Amygdala (tissue), 56 donors: Measurements from ENCODE around the gene PRAMEF11.
"Not testable (repeated sequence)": the region's sequence is repeated elsewhere in the genome, so short reads cannot be mapped to it uniquely, and the experiment has no call there.

Experiments
- DNase-seq, 56 donors: peaks; one replicate each; lab custom pipeline; 2025; lab: John Stamatoyannopoulos, UW

PRAMEF11 gene

GRCh38 chr1:12831310-12831709, at the start of gene PRAMEF11:
Gene PRAMEF11 (minus strand): TSS chr1:12831410. CDS start chr1:12828789, 2,621 bp downstream.
- not testable (repeated sequence) for DNase-seq

- DNase-seq = not testable (repeated sequence)
Measured at GRCh38 chr1:12878453-12878852, 47.2 kb upstream of the PRAMEF11 start.

- DNase-seq = not testable (repeated sequence)
Measured at GRCh38 chr1:12863131-12863880, 32.1 kb upstream of the PRAMEF11 start.

DNA sequence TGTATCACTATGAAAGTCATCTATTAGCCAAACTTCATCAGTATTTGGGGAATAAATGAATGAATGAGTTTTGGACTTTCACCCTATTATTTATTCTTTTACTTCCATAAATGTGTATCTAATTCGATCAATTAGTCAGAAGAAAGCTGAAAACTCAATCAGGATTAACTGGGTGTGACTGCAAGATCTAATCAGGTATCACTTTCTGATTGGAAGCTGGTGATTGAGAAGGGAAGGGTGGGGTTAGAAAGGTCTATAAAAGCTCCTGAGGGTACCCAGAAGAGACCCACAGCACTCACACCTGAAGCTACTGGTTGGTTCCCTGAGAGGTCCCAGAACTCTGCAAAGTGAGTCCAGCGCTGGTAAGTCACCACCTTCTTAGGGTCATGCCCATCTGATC, 25.6 kb upstream of the PRAMEF11 start, which contains the start of gene PRAMEF2:
PRAMEF2 (plus strand) TSS at position 301 of the 400 bp plus-strand sequence. CDS start 1,924 bp downstream, outside the sequence.
- DNase-seq = not testable (repeated sequence)

DNA sequence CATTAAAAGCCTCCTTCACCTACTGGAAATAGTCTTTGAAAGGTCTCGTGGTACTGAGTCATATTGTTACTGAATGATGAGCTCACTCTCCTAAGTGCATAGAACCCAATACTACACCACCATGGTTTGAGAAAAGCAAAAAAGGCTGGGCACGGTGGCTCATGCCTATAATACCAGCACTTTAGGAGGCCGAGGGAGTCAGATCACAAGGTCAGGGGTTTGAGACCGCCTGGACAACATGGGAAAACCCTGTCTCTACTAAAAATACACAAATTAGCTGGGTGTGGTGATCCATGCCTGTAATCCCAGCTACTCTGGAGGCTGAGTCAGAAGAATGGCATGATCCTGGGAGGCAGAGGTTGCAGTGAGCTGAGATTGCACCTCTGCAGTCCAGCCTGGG, 20.6 kb upstream of the PRAMEF11 start:
- no peak for DNase-seq

DNA sequence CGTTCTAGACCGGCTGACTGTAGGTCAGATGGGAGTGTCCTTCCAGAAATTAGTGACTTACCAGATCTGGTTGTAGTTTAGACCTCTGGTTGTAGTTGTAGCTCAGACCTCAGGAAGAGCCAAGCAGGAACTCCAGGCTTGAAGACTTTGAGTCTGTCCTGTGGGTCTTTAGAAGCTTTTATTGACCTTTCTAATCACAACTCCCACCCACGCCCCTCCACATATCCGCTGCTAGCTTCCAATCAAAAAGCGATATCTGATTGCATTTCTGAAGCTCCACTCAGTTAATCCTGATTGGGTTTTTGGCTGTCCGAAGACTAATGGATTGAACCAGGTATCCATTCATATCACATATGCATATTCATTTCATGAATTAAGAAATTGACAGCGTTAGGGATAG, 17.4 kb upstream of the PRAMEF11 start, which contains the start of gene HNRNPCL1:
HNRNPCL1 (minus strand) TSS at position 101 of the 400 bp plus-strand sequence. CDS start 431 bp downstream, outside the sequence.
- DNase-seq = not testable (repeated sequence)

DNA sequence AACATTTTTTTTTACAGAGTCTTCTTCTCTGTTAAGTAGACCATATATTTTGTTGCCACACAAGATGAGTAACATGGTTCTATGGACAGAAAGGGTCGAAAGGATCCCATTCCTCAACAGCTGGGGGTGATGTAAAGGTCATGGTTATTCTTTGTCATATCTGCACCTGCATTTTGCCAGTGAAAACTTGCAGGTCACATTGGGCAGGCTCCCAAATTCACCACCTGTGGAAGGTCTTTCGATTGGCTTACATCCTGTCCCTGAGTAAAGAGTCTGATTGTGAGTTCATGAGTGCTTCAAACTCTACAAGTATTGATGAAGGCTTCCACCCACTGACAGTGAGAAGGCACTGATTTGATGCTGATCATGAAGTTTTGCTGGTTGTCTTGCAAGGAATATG, 2.0 kb upstream of the PRAMEF11 start:
- DNase-seq = not testable (repeated sequence)

DNA sequence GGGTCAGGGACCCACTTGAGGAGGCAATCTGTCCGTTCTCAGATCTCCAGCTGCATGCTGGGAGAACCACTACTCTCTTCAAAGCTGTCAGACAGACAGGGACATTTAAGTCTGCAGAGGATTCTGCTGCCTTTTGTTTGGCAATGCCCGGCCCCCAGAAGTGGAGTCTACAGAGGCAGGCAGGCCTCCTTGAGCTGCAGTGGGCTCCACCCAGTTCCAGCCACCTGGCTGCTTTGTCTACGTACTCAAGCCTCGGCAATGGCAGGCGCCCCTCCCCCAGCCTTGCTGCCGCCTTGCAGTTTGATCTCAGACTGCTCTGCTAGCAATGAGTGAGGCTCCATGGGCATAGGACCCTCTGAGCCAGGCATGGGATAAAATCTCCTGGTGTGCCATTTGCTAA, 12.1 kb downstream of the PRAMEF11 start:
- not testable (repeated sequence) for DNase-seq

DNA sequence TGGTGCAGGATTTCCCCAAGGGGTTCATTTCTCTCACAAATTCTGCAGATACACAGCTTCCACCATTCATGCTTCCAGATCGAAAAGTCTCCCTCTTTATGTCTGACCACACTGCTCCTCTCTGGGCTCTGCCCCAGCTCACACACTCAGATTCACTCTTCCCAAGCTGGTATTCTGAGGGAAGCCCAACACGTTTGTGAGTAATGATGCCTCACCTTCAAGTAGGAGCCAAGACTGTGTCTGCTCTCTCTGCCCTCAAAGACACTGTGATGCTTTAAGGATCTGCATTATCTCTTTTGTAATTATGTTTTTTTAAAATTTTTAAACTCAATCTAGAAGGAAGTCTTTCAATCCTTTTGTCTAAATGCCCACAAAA, 19.8 kb downstream of the PRAMEF11 start:
- DNase-seq = no peak

- no peak for DNase-seq
Measured at GRCh38 chr1:12810691-12811408, 20.4 kb downstream of the PRAMEF11 start.

- DNase-seq = no peak
Measured at GRCh38 chr1:12809933-12810332, 21.3 kb downstream of the PRAMEF11 start.

DNA sequence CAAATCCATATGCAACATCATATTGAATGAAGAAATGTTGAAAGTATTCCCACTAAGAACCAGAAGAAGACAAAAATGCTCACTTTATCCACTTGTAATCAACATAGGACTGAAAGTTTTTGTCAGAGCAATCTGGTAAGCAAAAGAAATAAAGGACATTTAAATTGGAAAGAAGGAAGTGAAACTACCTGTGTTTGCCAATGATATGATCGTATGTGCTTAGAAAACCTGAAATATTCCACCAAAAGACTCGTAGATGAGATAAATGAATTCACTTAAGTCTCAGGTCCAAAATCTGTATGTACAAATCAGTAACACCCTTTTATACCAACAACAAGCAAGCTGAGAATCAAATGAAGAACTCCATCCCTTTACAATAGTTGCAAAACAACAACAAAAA, 31.5 kb downstream of the PRAMEF11 start:
- DNase-seq = no peak

DNA sequence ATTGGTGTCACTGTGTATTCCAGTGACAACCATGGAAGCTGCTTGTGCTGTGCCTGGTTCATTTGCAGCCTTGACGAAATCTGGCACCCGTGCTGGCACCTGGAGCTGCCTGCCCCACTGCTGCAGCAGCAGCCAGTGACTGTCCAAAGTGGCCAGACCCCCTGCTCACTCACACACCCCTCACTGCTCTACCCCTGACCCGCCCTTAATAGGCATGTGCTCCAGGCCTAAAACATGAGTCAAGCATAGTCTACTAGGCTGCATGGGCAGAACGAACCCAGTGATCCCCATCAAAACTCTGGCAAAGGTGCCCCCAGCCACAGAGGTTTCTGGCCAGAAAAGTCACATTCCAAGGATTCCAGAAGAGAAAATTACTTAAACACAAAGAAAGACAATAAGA, 32.3 kb downstream of the PRAMEF11 start:
- no peak for DNase-seq

DNA sequence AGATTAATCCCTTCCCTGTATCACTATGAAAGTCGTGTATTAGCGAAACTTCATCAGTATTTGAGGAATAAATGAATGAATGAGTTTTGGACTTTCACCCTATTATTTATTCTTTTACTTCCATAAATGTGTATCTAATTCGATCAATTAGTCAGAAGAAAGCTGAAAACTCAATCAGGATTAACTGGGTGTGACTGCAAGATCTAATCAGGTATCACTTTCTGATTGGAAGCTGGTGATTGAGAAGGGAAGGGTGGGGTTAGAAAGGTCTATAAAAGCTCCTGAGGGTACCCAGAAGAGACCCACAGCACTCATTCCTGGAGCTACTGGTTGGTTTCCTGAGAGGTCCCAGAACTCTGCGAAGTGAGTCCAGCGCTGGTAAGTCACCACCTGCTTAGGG, 40.1 kb downstream of the PRAMEF11 start, which contains the start of gene PRAMEF1:
PRAMEF1 (plus strand) TSS at position 301 of the 400 bp plus-strand sequence. CDS start 1,831 bp downstream, outside the sequence.
- not testable (repeated sequence) for DNase-seq

GRCh38 chr1:12784729-12785128, 46.5 kb downstream of the PRAMEF11 start:
- not testable (repeated sequence) for DNase-seq

DNA sequence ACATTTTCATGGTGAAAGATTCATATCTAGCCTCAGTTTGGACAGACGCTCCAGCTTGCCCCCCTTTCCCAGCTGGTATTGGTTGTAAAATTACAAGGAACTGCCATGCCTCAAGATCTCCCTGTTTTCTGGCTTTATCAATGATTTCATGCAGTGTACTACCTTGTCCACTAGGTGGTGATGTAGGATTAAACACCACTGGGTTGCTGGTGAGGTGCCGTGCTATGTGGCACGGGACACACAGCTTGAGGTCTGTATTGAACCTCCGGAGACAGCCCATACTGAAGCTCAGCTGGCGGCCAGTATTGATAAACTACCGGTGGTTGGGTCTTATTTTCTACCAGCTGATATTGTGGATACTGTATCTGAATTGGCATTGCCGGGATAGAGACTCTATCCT, 47.4 kb downstream of the PRAMEF11 start:
- not testable (repeated sequence) for DNase-seq

DNA sequence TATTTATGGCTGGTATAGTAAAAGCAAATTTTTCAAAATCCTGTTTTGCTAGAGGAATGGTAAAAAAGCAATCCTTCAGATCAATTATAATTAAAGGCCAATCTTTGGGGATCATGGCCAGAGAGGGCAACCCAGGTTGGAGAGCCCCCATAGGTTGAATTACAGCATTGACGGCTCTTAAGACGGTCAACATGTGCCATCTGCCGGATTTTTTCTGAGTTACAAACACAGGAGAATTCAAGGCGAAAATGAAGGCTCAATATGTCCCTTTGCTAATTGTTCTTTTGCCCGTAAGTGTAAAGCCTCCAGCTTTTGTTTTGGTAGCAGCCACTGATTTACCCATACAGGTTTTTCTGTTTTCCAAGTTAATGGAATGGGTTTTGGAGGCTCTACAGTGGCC, 49.7 kb downstream of the PRAMEF11 start:
- peak in 1 of 56 donors; percentile 2 for DNase-seq

DNA sequence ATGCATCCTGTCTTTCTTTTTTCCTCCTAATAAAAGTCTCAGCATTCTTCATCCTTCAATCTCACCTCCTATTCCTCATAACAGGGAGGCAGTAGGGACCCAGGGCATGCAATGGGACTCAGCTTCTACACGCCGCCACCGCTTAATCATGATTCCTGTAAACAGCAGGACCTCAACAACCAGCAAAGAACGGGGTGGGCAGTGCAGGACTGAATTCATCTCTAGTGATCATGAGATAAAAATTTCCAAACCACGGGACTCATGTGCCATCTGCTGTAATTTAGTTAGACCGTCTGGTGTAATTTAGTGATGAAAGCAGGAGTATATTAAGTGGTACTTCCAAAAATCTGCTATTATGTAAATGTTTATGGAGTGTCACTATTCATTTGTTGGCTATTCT, 52.3 kb downstream of the PRAMEF11 start:
- DNase-seq = peak in 2 of 56 donors; percentile 1 to 6

GRCh38 chr1:12778061-12778460, 53.1 kb downstream of the PRAMEF11 start:
- DNase-seq = no peak

- no peak for DNase-seq
Measured at GRCh38 chr1:12776801-12777557, 54.2 kb downstream of the PRAMEF11 start.

GRCh38 chr1:12775443-12775842, 55.8 kb downstream of the PRAMEF11 start:
- no peak for DNase-seq
